Measurements from ENCODE around the gene TAF5L.
"Not testable (repeated sequence)": the region's sequence is repeated elsewhere in the genome, so short reads cannot be mapped to it uniquely, and the experiment has no call there.

TAF5L gene

GRCh38 chr1:229642376-229642775 lies 16.5 kb upstream of the TAF5L start:
- DNase-seq (ENCODE audit: low spot score), result no peak

GRCh38 chr1:229641306-229641705 lies 15.4 kb upstream of the TAF5L start:
- DNase-seq (ENCODE audit: low spot score), result no peak

GRCh38 chr1:229640455-229640854 lies 14.5 kb upstream of the TAF5L start:
- DNase-seq (ENCODE audit: low spot score), result no peak

GRCh38 chr1:229637746-229638145 lies 11.8 kb upstream of the TAF5L start:
- DNase-seq (ENCODE audit: low spot score), result no peak

- no peak for DNase-seq (ENCODE audit: low spot score)
Measured at GRCh38 chr1:229636042-229636441, 10.1 kb upstream of the TAF5L start.

GRCh38 chr1:229631966-229632365 lies 6.0 kb upstream of the TAF5L start:
- DNase-seq (ENCODE audit: low spot score), result no peak

GRCh38 chr1:229631148-229631547 lies 5.2 kb upstream of the TAF5L start:
- no peak for DNase-seq (ENCODE audit: low spot score)

- DNase-seq (ENCODE audit: low spot score), result no peak
Measured at GRCh38 chr1:229629261-229629660, 3.3 kb upstream of the TAF5L start.

- peak; percentile 1 for DNase-seq (ENCODE audit: low spot score)
Measured at GRCh38 chr1:229627003-229627402, 1.1 kb upstream of the TAF5L start.

GRCh38 chr1:229625071-229625914 lies 629 bp downstream of the TAF5L start:
- peak; percentile 6 for DNase-seq (ENCODE audit: low spot score)

- DNase-seq (ENCODE audit: low spot score), result no peak
Measured at GRCh38 chr1:229624521-229625070, 1.3 kb downstream of the TAF5L start.

- no peak for DNase-seq (ENCODE audit: low spot score)
Measured at GRCh38 chr1:229623838-229624237, 2.1 kb downstream of the TAF5L start.

GRCh38 chr1:229623225-229623624 lies 2.7 kb downstream of the TAF5L start:
- DNase-seq (ENCODE audit: low spot score), result no peak

- not testable (repeated sequence) for DNase-seq (ENCODE audit: low spot score)
Measured at GRCh38 chr1:229622641-229623120, 3.2 kb downstream of the TAF5L start.

GRCh38 chr1:229621663-229622062 lies 4.3 kb downstream of the TAF5L start:
- no peak for DNase-seq (ENCODE audit: low spot score)

GRCh38 chr1:229620876-229621275 lies 5.0 kb downstream of the TAF5L start:
- no peak for DNase-seq (ENCODE audit: low spot score)

- DNase-seq (ENCODE audit: low spot score), result no peak
Measured at GRCh38 chr1:229619614-229620013, 6.3 kb downstream of the TAF5L start.

GRCh38 chr1:229619002-229619401 lies 6.9 kb downstream of the TAF5L start:
- DNase-seq (ENCODE audit: low spot score), result no peak

- no peak for DNase-seq (ENCODE audit: low spot score)
Measured at GRCh38 chr1:229617351-229618100, 8.4 kb downstream of the TAF5L start.

GRCh38 chr1:229614701-229615100 lies 11.2 kb downstream of the TAF5L start:
- no peak for DNase-seq (ENCODE audit: low spot score)

GRCh38 chr1:229613938-229614337 lies 12.0 kb downstream of the TAF5L start:
- DNase-seq (ENCODE audit: low spot score), result no peak

GRCh38 chr1:229608590-229608989 lies 17.3 kb downstream of the TAF5L start:
- DNase-seq (ENCODE audit: low spot score), result no peak

- no peak for DNase-seq (ENCODE audit: low spot score)
Measured at GRCh38 chr1:229607370-229607769, 18.6 kb downstream of the TAF5L start.

Data from kidney capillary endothelial cell (primary cell).